ENCODE measurements around the gene RAB6A. TPM values are rescaled to one million over a fixed set of nuclear protein-coding genes. Genes with fewer than 3 reads are reported as not detected.
A peak's percentile ranks its signal among the peaks of the same experiment; 100 is the strongest.

The RAB6A gene
- total RNA-seq, 1 donor from 2014 or later, result 237 TPM

DNA sequence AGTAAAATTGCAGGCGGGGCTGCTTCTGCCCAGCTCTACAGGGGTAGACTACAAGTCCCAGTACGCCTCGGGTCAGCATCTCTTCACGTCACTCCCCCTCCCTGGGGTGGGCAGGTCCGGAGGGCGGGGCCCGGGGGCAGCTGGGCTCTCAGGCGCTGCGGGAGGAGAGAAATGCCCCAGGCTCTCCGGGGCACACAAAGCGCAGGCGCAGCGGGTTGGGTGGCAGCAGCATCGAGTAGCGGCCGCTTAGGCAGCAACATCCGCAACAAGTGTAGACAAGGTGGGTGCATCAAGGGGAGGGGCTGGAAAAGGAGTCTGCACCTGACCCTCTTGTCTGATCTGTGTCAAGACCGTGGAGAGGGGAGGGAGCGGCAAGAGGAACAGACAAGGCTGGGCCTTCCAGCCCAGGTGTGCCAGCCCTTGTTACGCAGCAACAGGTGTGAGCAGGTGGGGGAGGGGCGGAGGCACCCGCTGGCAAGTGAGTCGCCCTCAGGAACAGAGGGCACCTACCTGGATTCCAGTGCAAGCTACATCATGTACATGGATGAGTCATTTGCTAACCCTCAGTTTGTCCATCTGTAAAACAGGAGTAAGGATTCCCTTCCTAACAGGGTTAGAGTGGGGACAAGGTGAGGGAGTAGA is 113.3 kb downstream of the RAB6A start:
- DNase-seq (ENCODE audit: low read depth) (peak; percentile 60), FAIRE-seq (no peak)
- Histone ChIP-seq H3K4me3 (ENCODE audit: low read depth, low read length) (no peak overlapping the region), H3K36me3 (ENCODE audit: control insufficient read depth, insufficient read depth, low read length) (no peaks in the 10 kb centered on the region), H3K27me3 (ENCODE audit: control insufficient read depth, insufficient read depth, low read length) (no peaks in the 10 kb centered on the region)
- TF ChIP-seq CTCF (IDR thresholded peaks at IDR 0.05; ENCODE audit: insufficient read depth, low read length, severe bottlenecking), result no peak

DNA sequence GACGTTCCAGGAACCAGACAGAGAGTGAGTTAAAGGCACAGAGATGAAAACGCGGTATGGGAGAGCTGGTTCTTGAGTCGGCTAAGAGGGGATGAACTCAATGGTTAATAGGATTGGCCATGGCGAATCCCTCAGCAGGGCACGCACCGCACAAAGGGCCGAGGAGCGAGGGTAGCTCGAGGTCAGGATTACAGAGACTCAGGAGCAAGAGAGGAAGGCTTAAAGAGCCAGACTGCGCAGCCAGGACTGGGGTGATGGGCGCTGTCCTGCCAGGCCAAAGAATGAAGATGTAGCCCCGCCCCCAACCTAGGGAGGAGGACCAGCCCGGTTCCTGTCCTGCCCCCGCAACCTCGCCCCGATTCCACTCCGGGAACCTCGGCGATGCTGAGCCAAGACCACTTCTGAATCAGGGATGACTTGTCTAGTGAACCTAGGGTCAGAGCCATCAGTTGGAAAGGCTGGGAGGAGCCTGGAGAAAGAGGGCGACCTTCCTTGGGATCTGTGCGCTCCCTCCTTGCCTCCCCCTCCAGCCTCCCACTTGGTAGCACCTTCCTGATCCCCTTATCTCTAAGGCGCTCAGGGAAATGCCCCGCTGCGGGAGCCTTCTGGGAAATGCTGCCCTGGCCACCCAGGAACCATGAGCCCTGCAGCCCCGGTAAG is 114.8 kb downstream of the RAB6A start, which contains the start of gene PLEKHB1:
PLEKHB1 (plus strand) TSS at position 610 of the 660 bp plus-strand sequence; CDS start at position 638, 28 bp downstream.
- no peaks in the 10 kb centered on the region for H3K36me3 ChIP-seq (ENCODE audit: control insufficient read depth, insufficient read depth, low read length)
- H3K4me3 ChIP-seq (ENCODE audit: low read depth, low read length), result no peak within 1 kb of the TSS
- FAIRE-seq (no peak), DNase-seq (ENCODE audit: low read depth) (peak; percentile 15)
- no peaks in the 10 kb centered on the region for H3K27me3 ChIP-seq (ENCODE audit: control insufficient read depth, insufficient read depth, low read length)
- no peak for TF ChIP-seq CTCF (IDR thresholded peaks at IDR 0.05; ENCODE audit: insufficient read depth, low read length, severe bottlenecking)

GRCh38 chr11:73645121-73645969 is 115.5 kb downstream of the RAB6A start:
- peak; percentile 28 for FAIRE-seq
- no peaks in the 10 kb centered on the region for H3K36me3 ChIP-seq (ENCODE audit: control insufficient read depth, insufficient read depth, low read length)
- H3K27me3 ChIP-seq (ENCODE audit: control insufficient read depth, insufficient read depth, low read length), result peaks cover 2% of the 10 kb centered on the region
- no peak for TF ChIP-seq CTCF (IDR thresholded peaks at IDR 0.05; ENCODE audit: insufficient read depth, low read length, severe bottlenecking)
- DNase-seq (ENCODE audit: low read depth), result no peak
- no peak overlapping the region for H3K4me3 ChIP-seq (ENCODE audit: low read depth, low read length)

DNA sequence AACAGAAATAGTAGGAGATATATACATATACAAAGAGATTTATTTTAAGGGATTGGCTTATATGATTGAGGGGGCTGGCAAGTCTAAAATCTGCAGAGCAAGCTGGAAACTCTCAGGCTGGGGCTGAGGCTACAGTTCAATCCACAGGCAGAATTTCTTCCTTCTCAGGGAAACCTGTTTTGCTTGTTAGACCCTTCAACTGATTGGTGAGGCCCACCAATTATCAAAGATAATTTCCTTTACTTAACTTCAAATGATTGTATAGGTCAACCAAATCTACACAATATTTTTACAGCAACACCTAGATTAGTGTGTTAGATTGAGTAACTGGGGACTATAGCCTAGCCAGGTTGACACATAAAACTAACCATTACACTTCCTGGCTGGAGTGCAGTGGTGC is 119.2 kb downstream of the RAB6A start:
- Histone ChIP-seq H3K36me3 (ENCODE audit: control insufficient read depth, insufficient read depth, low read length) (no peaks in the 10 kb centered on the region), H3K27me3 (ENCODE audit: control insufficient read depth, insufficient read depth, low read length) (peaks cover 2% of the 10 kb centered on the region), H3K4me3 (ENCODE audit: low read depth, low read length) (no peak overlapping the region)
- no peak for DNase-seq (ENCODE audit: low read depth)
- no peak for TF ChIP-seq CTCF (IDR thresholded peaks at IDR 0.05; ENCODE audit: insufficient read depth, low read length, severe bottlenecking)
- FAIRE-seq, result no peak

- Histone ChIP-seq H3K27me3 (ENCODE audit: control insufficient read depth, insufficient read depth, low read length) (peaks cover 2% of the 10 kb centered on the region), H3K36me3 (ENCODE audit: control insufficient read depth, insufficient read depth, low read length) (no peaks in the 10 kb centered on the region), H3K4me3 (ENCODE audit: low read depth, low read length) (no peak overlapping the region)
- DNase-seq (ENCODE audit: low read depth), result no peak
- FAIRE-seq, result no peak
- TF ChIP-seq CTCF (IDR thresholded peaks at IDR 0.05; ENCODE audit: insufficient read depth, low read length, severe bottlenecking), result no peak
Measured at GRCh38 chr11:73640592-73640991, 120.3 kb downstream of the RAB6A start.
